ENCODE data around the gene CAMK1D. TPM values are rescaled to one million over a fixed set of nuclear protein-coding genes. Genes with fewer than 3 reads are reported as not detected.

The CAMK1D gene
- total RNA-seq, 1 donor from 2014 or later: 8.9 TPM

DNA sequence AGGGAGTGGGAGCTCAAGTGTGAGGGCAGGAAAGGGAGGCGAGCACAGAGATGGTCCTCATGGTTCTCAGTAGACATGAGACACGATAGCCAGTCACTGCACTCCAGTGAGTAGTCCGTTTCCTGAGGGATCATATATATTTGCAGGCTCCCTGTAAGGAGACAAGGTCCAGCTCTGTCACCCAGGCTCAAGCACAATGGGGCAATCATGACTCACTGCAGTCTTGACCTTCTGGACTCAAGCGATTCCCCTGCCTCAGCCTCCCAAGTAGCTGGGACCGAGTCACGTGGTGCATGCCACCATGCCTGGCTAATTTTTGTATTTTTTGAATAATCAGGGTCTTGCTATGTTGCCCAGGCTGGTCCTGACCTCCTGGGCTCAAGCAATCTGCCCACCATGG lies 535.5 kb downstream of the CAMK1D start:
- intact Hi-C loops (cut with micrococcal nuclease): no loop called here
- DNase-seq (no peak), ATAC-seq (no peak)

Small RNA genes within 50 kb of the gene (microRNA-seq; reads per million reads assigned to microRNA genes)
- gene MIR4480 (ENCODE audit: borderline number of aligned reads) (not detected), gene MIR4481 (ENCODE audit: borderline number of aligned reads) (not detected), gene MIR548Q (ENCODE audit: borderline number of aligned reads) (not detected)

Other genes starting within 250 kb of the CAMK1D start
- 11.0 TPM for gene SEC61A2, start 219.9 kb upstream of the CAMK1D start, total RNA-seq
- 9.2 TPM for gene NUDT5, start 153.7 kb upstream of the CAMK1D start, total RNA-seq
- gene CDC123, start 153.4 kb upstream of the CAMK1D start, total RNA-seq: 54.8 TPM

All from left ventricle myocardium superior (tissue), 1 donor.